ENCODE data around the gene UNC13A.

GRCh38 chr19:17570791-17571190 is 117.4 kb downstream of the UNC13A start:
- TF ChIP-seq EZH2phosphoT487 (IDR thresholded peaks at IDR 0.05; ENCODE audit: borderline replicate concordance) (no peak), CTCF (conservative IDR thresholded peaks at IDR 0.05; ENCODE audit: low read length) (no peak)
